Right lobe of liver (tissue), 6 donors: ENCODE results near the gene NR1I3. TPM values are rescaled to one million over a fixed set of nuclear protein-coding genes. Genes with fewer than 3 reads are reported as not detected.
A peak's percentile ranks its signal among the peaks of the same experiment; 100 is the strongest.

Experiments used
- ATAC-seq, 4 donors: fragments of 200-7000 bp; cut with Tn5 transposase; one replicate each; pipeline ENCODE4 v1.9.1; 2020; ENCODE audit warnings: mild to moderate bottlenecking in 4 of 4, moderate library complexity in 4 of 4
- DNase-seq, 3 donors: peaks; one replicate each; pipeline ENCODE4 v3.0.0-alpha.2; 2020
- H3K27ac ChIP-seq, 3 donors: fragments of 200-600 bp; one replicate each; pipeline ENCODE4 v1.8.0; 2022
- H3K27me3 ChIP-seq, 2 donors: fragments of 200-600 bp; one replicate each; pipeline ENCODE4 v1.8.0; 2022
- H3K36me3 ChIP-seq, 4 donors: fragments of 200-600 bp; sonication (generic) in 1 of 4; one replicate each; pipeline versions ENCODE4 v1.5.1 to v1.8.0; 2017 to 2022; ENCODE audit warnings: control low read depth in 1 of 4
- H3K4me1 ChIP-seq, 4 donors: fragments of 200-600 bp; sonication (generic) in 1 of 4; one replicate each; pipeline versions ENCODE4 v1.5.1 to v1.8.0; 2017 to 2022; ENCODE audit warnings: control low read depth in 1 of 4
- H3K4me3 ChIP-seq, 3 donors: fragments of 200-600 bp; one replicate each; pipeline ENCODE4 v1.8.0; 2022
- H3K9me3 ChIP-seq, 4 donors: fragments of 200-600 bp; sonication (generic) in 1 of 4; one replicate each; pipeline versions ENCODE4 v1.5.1 to v1.8.0; 2017 to 2022; ENCODE audit warnings: control low read depth in 1 of 4
- POLR2A ChIP-seq: fragments of 450-650 bp; IDR thresholded peaks from one replicate; pipeline ENCODE4 v1.6.1; 2017; ENCODE audit warnings: antibody characterized with exemption, mild to moderate bottlenecking
- WGBS: methylation state at CpG from one replicate; pipeline ENCODE4 v1.1.6; 2018; ENCODE audit warnings: low coverage, low lambda C conversion rate; ENCODE audit not compliant: insufficient coverage; ENCODE audit errors: missing lambda C conversion rate; 5-methylcytosine and 5-hydroxymethylcytosine counted together
- intact Hi-C, 2 donors: fragments of 100-400 bp; cut with DNase I; formaldehyde crosslinking; loops; one replicate each; pipeline versions ENCODE4 v1.11.2 to v1.14.1; 2022
- total RNA-seq, 6 experiments: library from RNA; depleted of rRNA in 2 of 6; stranded (reverse); fragments of >200 nt in 2 of 6; fragmentation: NEBNext Ultra II Directional in 3 of 6; extraction: Animal tissue kit (Norgen Biotek cat#: 25700) in 3 of 6; gene quantifications; one replicate each; pipeline versions ENCODE4 v1.1.0 to v1.2.4, GENCODE V29; 2016 to 2023
- TF ChIP-seq, protein P1 (sequence below), 4 donors: fragments of 200-600 bp in 3 of 4; fragments of 450-650 bp in 1 of 4; IDR thresholded peaks; one replicate each; pipeline versions ENCODE4 v1.5.1 to v1.8.0; 2016 to 2022; ENCODE audit warnings: antibody characterized with exemption in 4 of 4, mild to moderate bottlenecking in 2 of 4
- donor health status: DM: no; HTN: yes; CAD: no.
- donor health status: DM: no; HTN: no; CAD: no.
- donor health status: DM: no; HTN: no; CAD: no.
- donor health status: DM: no; HTN: yes; CAD: no.
- donor health status: DM: no; HTN: yes; CAD: no.

The NR1I3 gene
- total RNA-seq, 6 experiments from 2014 or later = 24.1 to 169 (median 85.7) TPM

DNA sequence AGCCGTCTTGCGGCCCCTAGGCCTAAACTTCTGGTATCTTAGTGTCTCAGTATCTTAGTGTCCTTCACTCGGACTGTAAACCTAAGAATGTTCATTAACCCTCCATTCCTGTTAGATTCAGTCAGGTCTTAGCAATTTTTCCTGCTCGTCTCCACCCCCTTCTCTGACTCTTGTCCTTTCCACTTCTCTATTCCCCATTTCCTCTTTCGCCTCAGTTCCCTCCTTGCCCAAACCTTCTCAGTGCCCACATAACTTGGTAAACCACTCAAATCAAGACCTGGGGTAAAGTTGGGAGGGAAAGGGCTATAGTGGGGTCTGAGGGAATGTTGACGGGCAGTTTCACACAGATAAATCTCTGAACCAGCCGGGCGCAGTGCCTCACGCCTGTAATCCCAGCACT, 23.6 kb downstream of the NR1I3 start:
- H3K27ac ChIP-seq = peak overlapping the region in 1 of 3 donors; percentile 63
- peaks cover 0 to 44% (median 3%) of the 10 kb centered on the region in 4 donors for H3K4me1 ChIP-seq
- H3K27me3 ChIP-seq = no peaks in the 10 kb centered on the region
- no peaks in the 10 kb centered on the region for H3K9me3 ChIP-seq
- DNase-seq = no peak
- H3K36me3 ChIP-seq = peaks cover 0 to 49% (median 24%) of the 10 kb centered on the region in 4 donors
- intact Hi-C loops = no loop called here
- no peak for ATAC-seq
- no peak overlapping the region for H3K4me3 ChIP-seq
- TF ChIP-seq POLR2A = no peak
- TF ChIP-seq, protein P1, sequence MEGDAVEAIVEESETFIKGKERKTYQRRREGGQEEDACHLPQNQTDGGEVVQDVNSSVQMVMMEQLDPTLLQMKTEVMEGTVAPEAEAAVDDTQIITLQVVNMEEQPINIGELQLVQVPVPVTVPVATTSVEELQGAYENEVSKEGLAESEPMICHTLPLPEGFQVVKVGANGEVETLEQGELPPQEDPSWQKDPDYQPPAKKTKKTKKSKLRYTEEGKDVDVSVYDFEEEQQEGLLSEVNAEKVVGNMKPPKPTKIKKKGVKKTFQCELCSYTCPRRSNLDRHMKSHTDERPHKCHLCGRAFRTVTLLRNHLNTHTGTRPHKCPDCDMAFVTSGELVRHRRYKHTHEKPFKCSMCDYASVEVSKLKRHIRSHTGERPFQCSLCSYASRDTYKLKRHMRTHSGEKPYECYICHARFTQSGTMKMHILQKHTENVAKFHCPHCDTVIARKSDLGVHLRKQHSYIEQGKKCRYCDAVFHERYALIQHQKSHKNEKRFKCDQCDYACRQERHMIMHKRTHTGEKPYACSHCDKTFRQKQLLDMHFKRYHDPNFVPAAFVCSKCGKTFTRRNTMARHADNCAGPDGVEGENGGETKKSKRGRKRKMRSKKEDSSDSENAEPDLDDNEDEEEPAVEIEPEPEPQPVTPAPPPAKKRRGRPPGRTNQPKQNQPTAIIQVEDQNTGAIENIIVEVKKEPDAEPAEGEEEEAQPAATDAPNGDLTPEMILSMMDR (IDR thresholded peaks at IDR 0.05) = no peak
- 78% methylated on average over 7 of the region's 9 CpGs for WGBS

DNA sequence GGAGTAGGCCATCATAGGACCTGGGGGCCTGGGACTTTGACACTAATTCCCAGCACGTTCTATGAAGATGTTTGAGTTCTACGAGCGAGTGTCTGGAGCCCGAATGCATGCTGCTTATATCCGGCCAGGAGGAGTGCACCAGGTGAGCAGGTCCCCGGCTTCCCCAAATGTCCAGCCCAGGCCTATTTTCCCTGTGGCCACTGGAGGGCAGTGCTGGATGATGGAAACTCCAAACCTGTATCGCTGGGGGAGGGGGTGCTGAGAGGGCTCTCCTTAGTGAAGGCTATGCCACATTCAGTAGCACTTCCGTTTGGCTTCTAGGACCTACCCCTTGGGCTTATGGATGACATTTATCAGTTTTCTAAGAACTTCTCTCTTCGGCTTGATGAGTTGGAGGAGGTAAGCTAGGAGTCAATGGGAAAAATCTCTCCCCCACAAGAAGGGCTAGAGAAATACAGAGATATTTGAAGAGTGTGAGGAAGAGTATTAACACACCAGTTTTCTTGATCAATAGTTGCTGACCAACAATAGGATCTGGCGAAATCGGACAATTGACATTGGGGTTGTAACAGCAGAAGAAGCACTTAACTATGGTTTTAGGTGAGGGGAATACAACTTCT, 28.1 kb downstream of the NR1I3 start:
- Histone ChIP-seq H3K4me1 (peaks cover 0 to 9% (median 0%) of the 10 kb centered on the region in 4 donors), H3K27ac (no peak overlapping the region), H3K4me3 (no peak overlapping the region), H3K27me3 (no peaks in the 10 kb centered on the region), H3K36me3 (peaks cover 0 to 88% (median 36%) of the 10 kb centered on the region in 4 donors), H3K9me3 (no peaks in the 10 kb centered on the region)
- intact Hi-C loops = no loop called here
- TF ChIP-seq, protein P1 (IDR thresholded peaks at IDR 0.05) = peak; percentile 89 to 97 (median 96)
- TF ChIP-seq POLR2A = no peak
- 10% methylated on average over 10 of the region's 11 CpGs for WGBS
- DNase-seq (peak; percentile 84 to 88 (median 84)), ATAC-seq (peak; percentile 96 to 98 (median 96))

DNA sequence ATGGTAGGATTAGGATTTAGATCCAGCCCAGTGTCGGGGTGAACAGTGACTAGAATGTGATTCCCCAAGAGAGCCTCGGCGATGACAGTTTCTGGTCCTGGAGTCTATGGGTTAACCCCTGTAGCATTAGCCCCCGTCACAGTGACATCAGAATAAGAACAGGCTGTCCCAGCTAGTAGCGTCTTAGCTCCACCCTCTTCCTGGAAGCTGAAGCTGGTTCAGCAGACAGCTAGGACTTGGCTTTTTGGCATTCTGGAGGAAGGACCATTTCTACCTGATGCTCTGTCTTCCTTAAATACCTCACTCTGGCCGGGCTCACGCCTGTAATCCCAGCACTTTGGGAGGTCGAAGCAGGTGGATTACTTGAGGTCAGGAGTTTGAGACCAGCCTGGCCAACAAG, 30.8 kb downstream of the NR1I3 start:
- 72% methylated on average over 3 of the region's 8 CpGs for WGBS
- intact Hi-C loops = no loop called here
- Histone ChIP-seq H3K4me1 (peaks cover 0 to 21% (median 3%) of the 10 kb centered on the region in 4 donors), H3K9me3 (no peaks in the 10 kb centered on the region), H3K27me3 (no peaks in the 10 kb centered on the region), H3K27ac (peak overlapping the region; percentile 12 to 58 (median 32)), H3K36me3 (peaks cover 0 to 75% (median 29%) of the 10 kb centered on the region in 4 donors), H3K4me3 (no peak overlapping the region)
- DNase-seq = no peak
- TF ChIP-seq, protein P1 (IDR thresholded peaks at IDR 0.05) = no peak
- TF ChIP-seq POLR2A = peak; percentile 43
- peak; percentile 29 to 71 (median 41) for ATAC-seq

DNA sequence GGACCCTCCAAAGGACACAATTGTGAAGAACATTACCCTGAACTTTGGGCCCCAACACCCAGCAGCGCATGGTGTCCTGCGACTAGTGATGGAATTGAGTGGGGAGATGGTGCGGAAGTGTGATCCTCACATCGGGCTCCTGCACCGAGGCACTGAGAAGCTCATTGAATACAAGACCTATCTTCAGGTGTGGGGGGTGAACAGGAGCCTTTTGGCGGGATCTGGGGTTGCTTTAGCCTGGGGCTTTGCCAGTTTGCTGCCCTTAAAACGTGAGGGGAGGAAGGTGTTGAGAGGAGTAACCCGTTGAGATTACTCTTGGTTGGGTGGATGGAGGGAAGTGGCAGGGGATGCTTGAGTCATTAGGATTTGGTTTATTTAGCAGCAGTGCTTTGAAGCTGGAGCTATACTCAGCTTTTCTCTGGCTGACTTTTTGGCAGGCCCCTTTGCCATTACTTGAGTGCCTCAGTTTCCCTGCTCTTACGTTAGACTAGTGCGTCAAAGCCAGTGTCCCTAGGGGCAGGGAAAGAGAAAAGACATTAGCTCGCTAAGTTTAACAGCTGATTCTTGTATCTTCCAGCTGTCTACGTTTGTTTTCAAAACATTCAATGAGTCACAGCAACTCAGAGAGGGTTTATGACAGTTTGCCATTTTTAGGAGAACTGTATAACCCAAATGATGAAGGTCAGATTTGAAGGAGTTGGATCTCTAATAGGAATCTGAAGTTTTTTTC, 31.4 kb downstream of the NR1I3 start:
- H3K27me3 ChIP-seq = no peaks in the 10 kb centered on the region
- ATAC-seq (no peak), DNase-seq (no peak)
- H3K27ac ChIP-seq = peak overlapping the region; percentile 12 to 58 (median 32)
- 82% methylated on average over 12 of the region's 12 CpGs for WGBS
- no peaks in the 10 kb centered on the region for H3K9me3 ChIP-seq
- TF ChIP-seq POLR2A = no peak
- peaks cover 0 to 22% (median 4%) of the 10 kb centered on the region in 4 donors for H3K4me1 ChIP-seq
- intact Hi-C loops = no loop called here
- H3K36me3 ChIP-seq = peaks cover 0 to 69% (median 25%) of the 10 kb centered on the region in 4 donors
- H3K4me3 ChIP-seq = no peak overlapping the region
